ENCODE results near the gene POTEH.
"Not testable (repeated sequence)": the region's sequence is repeated elsewhere in the genome, so short reads cannot be mapped to it uniquely, and the experiment has no call there.

POTEH gene

GRCh38 chr22:15738157-15738908 is 48.5 kb downstream of the POTEH start:
- DNase-seq = not testable (repeated sequence)

GRCh38 chr22:15738909-15739391 is 49.1 kb downstream of the POTEH start:
- DNase-seq = not testable (repeated sequence)

GRCh38 chr22:15747636-15748323 is 58.0 kb downstream of the POTEH start:
- DNase-seq = not testable (repeated sequence)

- not testable (repeated sequence) for DNase-seq
These were observed 59.5 kb downstream of the POTEH start for GRCh38 chr22:15749181-15749970.

GRCh38 chr22:15759443-15760097 is 69.7 kb downstream of the POTEH start:
- not testable (repeated sequence) for DNase-seq

GRCh38 chr22:15760388-15761150 is 70.7 kb downstream of the POTEH start:
- DNase-seq = not testable (repeated sequence)

- not testable (repeated sequence) for DNase-seq
These were observed 71.4 kb downstream of the POTEH start for GRCh38 chr22:15761151-15761777.

- not testable (repeated sequence) for DNase-seq
These were observed 73.7 kb downstream of the POTEH start for GRCh38 chr22:15763559-15763958.

All from SW 1271 (cell line).